ENCODE results near the gene TMEM229B.

TMEM229B gene

DNA sequence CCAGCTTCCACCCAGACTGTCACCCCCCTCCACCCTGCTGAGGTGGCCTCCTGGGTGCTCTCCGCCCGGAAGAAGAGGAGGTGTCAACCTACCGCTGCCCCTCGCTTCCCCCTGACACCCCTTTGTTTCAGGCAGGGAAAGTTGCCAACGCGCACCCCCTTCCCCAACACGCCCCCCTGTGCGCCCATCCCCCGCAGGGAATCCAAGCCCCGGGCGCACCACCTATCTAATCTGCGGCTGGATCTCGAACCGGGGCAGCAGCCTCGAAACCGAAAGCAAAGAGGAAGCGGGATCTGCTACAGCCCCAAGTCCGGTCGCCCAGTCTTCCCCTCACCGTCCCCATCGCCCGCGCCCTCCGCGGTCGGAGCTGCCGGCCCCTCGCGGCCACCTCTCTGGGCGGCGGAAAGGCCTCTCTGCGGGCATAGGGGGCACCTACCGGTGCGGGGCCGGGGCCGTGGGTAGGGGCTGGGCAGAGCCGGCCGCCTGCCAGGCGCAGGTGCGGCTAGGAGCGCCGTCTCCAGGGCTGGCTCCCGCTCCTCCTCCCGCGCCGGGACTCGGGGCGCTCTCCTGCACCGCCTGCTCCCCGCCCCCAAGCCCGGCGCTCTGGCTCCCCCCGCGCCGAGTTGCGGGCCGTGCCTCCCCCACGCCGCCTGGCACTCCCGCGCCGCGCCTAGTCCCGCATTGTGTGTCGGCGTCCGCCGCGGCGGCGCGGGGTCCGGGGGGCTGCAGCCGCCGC lies 26.3 kb upstream of the TMEM229B start:
- DNase-seq: peak; percentile 8

DNA sequence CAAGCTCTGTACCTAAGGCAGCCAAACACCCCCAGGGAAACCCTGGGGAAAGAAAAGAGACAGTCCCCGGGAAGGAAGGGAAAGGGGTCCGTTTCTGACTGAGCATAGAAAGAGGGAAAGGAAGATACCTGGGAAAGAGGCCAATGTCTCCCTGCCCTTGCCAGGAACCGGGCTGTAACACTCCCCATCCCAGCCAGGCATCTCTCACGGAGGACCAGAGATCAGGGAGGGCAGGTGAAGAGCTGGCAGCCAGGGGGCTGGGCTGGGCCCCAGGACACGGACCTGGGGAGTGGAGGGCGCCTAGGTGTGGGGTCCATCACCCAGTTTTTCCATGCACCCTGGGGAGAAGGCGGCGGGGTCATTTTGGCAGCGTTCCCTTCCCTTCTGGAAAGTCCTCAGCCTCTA lies 25.7 kb upstream of the TMEM229B start:
- no peak for DNase-seq

DNA sequence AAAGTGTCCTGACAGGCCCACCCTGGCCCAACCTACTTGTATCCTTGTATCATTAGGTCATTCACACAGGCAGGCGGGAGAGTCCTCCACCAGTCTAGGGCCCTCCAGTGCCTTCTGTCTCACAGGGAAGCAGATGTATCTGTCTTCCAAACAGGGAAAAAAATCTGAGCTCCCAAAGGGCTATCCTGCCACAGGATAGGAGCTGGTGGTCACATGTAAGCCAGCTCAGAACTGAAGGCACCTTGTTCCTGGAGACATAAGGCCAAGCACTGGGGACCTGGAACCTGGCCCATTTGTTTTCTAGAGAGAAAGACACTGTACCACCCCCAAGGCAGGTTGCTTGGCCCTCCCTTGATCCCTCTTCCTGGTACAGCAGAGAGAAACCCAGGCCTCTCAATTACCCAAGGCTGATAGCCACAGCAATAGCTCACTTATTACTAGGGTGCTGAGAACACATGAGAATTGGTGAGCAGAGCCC lies 25.1 kb upstream of the TMEM229B start:
- DNase-seq: no peak

DNA sequence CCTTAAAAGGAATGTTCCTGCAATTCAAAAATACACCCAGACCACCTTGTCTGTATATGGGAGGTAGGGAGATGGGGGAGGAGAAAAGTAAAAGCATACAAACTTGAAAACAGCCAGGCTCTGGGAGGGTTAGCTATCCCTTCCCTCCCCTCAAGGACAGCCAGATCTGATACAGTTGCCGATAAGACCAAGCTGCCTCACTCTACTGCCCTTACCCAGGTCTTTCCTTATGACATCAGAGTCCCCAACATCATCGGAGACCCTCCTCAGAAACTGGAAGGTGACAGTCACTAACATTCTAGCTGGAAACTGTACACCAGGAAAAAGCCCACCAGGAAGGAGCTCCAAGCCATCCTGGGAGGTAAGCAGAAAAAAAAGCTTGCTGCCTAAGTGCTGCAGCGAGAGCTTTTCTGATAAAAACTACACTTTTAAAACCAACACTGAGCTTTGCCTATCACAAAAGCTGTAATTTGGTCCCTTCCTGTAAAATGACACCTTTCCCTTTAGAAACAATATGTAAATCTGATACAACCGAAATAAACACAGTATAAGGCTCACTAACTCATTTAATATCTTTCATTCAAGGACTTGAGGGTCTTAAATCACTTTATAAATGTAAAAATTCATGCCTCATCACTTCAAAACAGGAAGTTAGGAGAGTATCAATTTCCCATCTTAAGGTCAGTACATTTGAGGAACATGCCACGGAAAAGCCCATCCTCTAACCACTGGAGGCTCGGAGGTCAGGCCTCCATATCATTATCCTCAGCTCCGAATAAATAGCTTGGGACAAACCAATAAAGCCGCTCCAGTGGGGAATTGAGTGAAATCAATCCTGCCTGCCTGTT lies 24.2 kb upstream of the TMEM229B start:
- DNase-seq: no peak

DNA sequence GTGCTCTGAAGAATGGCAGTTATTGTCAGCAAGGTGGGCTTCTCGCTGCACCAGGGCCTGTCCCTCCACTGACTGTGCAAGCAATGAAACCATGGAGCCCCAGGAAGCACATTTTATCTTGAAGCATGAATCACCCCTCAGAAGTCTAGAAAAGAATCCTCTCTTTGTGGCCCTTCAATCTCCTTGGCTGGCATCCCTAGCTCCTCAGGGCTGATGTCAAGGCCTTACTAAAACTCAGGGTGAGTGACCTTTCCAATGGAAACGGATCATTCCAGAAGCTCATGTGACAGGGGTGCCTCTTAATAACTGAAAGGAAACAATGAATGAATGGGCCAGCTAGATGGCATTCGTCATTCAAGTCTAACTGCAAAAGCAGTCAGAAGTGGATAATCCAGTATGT lies 22.3 kb upstream of the TMEM229B start:
- DNase-seq: no peak

DNA sequence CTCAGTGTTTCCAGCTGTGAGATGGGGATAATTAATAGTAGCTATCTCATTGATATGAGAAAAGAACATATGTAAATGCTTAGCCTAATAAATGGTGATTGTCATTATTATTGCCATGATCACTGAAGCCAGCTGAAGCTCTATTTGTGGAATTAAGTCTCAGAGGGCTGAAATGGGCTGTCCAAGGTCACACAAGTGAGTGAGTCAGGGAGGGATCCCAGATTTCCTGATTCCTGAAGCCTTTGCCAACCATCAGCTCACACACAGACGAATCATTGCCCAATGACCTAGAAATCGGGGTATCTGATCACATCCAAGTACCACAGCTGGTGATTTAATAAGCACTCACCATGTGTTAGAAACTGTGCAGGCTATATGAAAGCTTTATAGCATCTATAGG lies 21.6 kb upstream of the TMEM229B start:
- no peak for DNase-seq

DNA sequence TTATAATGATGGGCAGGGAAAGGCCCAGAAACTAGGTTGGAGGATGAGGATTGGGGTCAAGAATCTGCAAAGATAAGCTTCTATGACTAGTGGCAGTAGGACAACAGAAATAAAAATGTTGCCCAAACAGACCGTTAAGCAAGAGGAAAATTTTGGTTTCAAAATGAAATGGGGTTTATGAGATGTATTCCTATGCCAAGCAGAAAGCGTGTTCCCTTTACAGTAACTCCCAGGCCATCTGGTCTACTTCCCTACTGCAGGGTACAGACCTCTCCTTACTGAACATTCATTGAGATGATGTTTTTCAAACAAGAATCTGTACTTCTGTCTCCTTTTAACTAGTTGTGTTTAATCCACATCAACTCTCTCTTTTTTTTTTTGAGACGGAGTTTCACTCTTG lies 20.4 kb upstream of the TMEM229B start:
- DNase-seq: no peak

DNA sequence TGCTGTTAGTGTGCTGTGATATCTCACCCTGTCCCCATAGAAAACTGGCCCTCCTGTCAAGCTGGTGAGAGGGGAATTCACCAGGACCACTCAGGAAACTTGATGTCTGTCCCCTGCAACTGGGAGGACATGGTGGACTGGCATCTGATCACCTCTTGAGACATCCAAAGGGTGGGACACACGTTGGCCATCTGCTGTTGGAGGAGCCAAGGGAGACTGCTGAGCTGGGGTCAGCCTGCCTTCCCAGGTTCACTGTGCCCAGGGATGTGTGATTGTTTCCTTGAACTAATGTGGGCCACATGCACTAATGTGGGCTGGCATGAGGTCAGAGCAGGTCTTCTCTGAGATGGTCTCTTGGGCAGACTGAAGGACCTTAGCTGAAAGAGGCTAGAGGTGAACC lies 16.7 kb upstream of the TMEM229B start:
- no peak for DNase-seq

DNA sequence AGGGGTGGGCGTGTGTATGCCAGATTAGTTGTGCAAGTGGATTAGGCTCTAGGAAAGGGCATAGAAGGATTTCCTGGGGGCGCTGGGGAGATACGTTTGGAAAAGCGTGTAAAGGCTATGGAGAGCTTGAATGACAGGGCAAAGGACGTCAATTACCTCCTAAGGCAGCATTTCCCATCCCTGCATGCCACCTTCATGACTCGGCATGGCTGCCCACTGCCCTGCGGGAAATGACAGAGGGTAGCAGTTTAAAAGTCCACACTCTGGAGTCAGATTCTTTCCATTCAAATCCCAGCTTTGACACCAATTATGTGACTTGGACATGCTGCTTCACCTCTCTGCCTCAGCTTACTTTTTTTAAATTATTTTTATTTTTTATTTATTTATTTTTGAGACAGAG lies 14.8 kb upstream of the TMEM229B start:
- no peak for DNase-seq

DNA sequence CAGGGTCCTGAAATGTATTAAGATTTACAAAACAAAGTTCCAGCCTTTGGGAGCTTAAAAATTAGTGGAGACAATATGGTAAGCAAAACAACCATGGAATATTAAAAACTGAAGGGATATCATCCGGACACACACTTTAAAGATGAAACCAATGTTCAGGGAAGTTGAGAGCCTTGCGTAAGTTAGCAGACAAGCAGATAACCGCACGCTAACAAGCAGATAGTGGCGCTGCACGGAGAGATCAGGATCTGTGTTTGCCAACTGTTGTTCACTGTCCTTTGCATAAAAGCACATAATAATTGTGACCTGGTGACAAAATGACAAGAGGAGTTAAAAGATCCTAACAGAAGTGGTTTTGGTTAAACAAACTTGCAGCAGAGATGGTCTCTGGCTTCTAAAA lies 14.3 kb upstream of the TMEM229B start:
- no peak for DNase-seq

DNA sequence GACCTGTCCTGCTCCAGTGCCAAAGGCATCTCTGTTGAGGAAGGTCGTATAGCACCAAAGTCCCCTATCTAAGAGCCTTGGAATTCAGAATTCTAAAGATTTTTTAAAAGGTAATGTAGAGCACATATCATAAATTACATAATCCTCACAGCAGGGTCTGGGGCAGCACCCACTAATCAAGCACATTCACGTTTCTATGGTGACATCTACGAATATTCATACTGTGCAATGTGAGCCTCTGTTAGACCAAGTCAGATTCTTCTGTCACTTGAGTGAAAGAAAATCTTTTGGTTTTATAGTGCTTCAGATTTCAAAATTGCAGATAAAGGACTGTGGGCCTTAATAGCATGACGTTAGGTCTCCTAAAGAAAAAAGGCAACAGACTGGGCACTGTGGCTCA lies 13.1 kb upstream of the TMEM229B start:
- DNase-seq: no peak

DNA sequence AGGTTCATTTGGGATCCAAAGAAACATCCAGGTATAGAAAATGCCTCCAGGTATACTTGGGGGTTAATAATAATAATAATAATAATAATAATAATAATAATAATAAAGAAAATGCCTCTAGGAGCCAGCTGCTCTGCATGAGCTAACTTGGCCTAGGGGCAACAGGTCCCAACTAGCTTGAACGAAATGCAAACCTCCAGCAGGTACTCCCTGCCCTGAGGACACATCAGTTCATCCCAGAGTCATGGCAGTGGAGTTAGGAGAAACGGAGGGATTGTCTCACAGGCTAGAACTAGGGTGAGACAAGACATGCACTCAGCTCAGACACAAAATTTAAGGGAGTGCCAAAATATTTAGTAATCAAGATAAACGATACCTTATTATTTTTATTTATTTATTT lies 12.5 kb upstream of the TMEM229B start:
- DNase-seq: no peak

DNA sequence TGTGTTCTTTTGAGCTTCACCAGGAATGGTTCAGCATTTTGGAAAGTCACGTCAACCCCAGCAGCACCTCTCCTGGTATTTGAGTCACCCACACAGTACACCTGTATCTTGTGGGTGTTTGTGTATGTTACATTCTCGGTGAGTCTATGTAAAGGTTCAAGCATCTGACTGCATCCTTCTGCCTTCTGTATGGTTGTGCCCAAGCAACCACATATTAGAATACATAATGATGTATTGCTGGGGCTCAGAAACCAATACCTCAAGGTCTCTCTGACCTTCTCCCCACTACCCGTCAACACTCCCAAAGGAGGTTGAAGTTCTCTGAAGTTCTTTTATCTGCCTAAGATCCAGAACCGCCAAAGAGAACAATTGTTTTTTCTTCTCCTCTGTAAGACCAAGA lies 9.2 kb upstream of the TMEM229B start:
- no peak for DNase-seq

DNA sequence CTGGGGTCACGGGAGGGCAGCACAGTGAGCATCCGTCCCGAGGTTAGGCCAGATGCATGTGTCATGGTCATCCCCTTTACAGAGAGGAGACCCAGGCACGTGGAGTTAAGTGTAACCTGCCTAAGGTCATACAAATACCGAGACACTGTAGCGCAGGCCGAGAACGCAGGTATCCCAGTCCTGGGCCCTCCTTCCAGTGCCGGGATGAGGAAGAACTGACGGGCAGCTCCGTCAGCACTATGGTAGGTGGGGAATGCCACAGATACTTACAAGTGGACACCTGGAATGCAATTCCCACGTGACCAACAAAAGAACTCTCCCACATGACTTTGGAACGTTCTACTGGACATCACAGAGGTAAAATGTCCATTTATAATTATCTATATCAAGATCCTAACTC lies 8.7 kb upstream of the TMEM229B start:
- DNase-seq: no peak

DNA sequence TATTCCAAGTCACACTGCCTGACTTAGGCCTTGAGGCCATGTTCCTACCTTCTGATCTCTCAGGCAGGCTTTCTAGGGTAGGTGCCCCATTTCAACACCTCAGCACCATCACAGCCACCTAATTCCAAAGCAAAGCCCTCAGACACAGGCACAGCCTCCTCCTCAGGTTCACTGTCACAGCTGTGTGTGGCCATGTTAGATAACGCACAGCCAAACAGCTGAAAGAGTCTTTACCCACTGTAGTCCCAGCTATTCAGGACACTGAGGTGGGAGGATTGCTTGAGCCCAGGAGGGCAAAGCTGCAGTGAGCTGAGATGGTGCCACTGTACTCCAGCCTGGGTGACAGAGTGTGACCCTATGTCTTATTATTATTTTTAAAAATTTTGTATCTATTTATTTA lies 7.3 kb upstream of the TMEM229B start:
- DNase-seq: no peak

DNA sequence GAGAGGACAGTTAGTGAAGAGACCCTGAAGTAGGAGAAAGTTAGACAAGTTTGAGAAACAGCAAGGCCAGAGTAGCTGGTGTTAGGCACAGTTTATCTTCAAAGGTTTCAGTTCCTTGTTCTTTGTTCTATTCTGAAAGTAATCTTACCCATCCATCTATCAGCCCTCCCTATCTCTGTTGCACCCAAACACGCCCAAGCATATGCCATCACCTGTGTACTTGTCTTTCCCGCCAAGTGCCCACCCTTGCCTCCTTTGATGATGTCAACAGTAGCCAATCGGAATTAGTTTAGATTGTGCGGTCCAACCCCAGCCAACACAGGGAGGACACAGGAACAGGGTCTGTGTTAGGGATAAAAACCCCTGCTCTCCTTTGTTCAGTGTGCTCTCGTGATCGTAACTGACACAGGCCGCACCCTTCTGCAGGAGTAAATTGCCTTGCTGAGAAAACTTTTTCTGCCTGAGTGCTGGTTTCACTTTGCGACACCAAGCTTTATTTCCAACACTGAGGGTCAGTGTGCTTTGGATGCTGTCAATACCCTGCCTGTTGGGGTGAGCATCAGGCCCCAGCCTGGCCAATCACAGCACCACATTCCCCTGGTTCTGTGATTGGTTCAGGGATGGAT lies 4.7 kb upstream of the TMEM229B start:
- no peak for DNase-seq

DNA sequence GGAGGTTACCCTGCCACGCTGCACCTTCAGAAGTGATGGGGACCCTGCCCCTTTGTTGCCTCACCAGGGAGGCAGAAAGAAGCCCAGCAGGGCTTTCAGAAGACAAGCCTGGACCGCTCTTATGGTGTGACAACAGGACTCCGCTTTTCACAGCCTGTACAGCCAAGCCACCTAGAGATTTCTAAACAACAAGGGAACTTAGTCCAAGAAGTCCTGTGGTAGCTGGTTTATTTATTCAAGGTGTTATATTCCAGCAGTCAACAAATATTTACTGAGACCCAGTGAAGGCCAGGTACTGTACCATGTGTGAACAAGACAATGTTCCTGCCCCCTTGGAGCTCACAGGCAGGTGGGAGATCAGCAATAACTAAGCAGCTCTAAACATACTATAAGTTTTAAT lies 4.0 kb upstream of the TMEM229B start:
- no peak for DNase-seq

DNA sequence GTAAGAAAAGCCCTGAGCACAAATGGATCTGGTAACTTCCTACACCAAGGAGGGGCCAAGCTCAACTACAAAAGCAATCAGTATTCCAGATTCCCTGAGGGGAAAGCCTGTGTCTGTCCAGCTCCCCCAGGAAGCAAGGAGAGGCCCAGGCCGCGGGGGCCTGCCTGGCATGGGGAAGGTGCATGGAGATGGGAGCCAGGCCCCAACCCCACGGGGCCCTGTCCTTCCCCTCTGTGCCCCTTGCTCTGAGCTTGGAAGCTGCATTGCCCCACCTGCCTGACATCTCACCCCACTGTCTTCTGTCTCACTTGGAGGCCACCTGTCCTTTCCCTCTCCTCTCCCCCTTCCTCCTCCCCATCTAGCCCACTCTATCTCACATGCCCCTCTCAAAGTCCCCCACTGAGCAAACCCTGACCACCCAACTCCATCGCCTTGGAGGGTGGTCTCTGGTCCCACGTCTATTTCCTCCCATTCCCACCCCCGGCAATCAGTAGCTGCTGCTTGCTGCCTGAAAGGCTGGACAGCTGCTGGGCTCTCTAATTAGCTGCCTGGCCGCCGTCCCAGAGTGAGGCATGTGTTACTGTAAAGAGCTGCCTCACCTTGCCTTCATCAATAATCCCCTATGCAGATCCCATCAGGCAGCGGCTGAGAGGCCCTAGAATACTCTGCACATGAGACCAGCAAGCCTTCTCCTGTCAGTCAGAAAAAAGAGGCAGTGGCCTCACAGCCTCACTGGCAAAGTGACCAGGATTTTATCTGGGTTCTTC lies 3.4 kb upstream of the TMEM229B start:
- no peak for DNase-seq

DNA sequence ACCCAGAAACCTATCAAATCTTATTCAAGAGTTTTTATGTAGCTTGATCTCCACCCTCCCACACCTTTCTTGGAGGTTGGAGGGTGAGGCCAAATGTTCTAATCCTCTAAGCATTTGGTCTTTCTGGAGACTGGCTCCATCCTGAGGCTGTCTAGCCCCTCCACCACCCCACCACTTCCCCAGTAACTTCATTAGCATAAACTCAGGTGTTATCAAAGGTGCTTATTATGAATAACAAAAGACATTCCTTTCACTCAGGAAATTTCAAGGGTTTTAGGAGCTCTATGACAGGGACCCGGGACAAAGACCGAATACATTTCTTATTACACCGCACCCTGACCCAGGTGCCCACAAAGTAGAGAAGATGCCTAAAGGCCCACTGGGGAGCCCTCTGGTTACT lies 2.8 kb upstream of the TMEM229B start:
- no peak for DNase-seq

DNA sequence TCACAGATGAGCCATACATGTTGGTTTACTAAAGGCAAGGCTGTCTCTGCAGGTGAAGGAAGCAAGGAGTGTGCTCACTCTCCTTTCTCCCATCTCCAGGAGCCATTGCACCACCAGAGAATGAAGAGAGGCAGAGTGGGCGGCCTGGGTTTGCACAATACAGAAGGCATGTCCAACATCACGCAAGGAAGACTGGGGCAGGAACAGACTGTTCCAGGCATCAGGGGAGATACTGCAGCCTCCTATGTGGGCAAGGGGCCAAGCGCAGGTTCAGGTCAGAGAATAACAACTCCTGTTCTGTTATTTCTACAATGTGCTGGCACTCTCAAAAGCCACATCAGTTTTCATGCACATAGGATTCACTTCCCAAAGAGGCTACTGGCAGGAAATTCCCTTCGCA lies 1.7 kb upstream of the TMEM229B start:
- no peak for DNase-seq

DNA sequence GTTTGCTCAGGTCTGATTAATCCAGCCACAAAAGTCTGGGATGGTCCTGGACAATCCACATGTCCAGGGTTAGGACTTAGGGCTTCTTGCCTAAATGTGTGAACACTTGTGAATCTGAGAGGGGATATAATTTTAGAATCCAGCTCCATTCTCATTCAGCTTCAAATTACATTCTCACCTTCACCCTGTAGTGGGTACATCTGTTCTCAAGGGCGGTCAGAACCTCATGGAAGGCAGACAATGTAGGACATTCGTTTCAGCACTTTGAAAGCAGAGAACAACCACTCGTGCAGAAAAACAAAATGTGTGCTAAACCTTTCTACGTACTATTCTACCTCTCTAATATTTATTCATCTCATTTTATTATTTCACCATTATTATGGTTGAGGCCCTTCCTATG lies 1.2 kb downstream of the TMEM229B start:
- DNase-seq: no peak

DNA sequence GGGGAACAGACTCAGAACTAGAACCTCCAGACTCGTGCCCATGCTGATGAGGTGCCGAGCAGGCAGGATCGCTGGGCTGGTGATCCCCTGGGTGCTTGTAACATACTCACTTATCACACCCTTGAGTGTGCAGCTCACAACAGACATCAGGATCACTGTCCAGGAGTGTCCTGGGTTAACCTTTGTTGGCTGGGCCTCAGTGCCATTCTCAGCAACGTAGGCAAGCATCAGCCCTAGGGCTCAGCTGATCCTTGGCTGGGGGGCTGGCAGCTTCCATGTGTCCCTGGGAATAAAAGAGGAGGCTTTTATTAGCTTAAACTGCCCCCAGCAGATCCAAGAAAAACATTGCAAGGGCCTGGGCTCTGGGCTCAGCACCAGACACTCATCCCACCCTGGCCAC lies 1.6 kb downstream of the TMEM229B start:
- DNase-seq: no peak

DNA sequence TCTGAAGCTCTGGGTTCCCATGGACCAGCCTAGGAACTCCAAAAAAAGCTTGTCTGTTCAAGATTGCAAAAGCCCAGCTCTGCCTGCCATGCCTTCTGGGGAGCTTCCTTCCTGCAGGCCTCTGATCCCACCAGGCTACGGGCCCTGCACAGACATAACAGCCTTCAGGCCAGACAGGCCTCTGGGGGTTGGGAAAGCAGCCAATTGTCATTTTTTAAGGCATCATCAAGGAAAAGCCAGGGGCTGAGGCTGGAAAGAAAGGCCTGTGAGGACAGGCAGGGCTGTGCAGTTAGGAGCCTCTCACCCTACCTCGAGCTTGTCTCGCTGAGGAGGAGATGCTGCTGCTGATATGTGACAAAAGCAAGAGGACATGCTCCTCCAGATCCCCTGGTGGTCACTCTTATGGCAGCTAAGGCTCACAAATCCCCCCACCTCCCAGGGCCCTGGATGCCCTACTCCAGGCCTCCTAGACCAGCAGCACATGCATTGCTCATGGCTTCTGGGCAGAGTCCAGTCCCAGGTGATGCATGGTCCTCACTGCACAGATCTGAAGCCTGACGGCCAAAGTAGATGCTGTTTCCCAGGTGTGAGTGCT lies 2.9 kb downstream of the TMEM229B start:
- no peak for DNase-seq

All from stimulated activated CD4-positive, alpha-beta T cell treated with anti-CD3 and anti-CD28 coated beads, Interleukin-12 subunit alpha, Interleukin-12 subunit beta, amount 100 ng/mL, for 4 hours (primary cell).